ENCODE results near the gene MCAT.
"Not testable (repeated sequence)": the region's sequence is repeated elsewhere in the genome, so short reads cannot be mapped to it uniquely, and the experiment has no call there.

Gene MCAT

GRCh38 chr22:43118024-43118849, 25.0 kb downstream of the MCAT start:
- no peak for DNase-seq

GRCh38 chr22:43116932-43117331, 26.3 kb downstream of the MCAT start:
- no peak for DNase-seq

- DNase-seq, result peak; percentile 22
Observed at GRCh38 chr22:43114958-43115357, 28.2 kb downstream of the MCAT start.

GRCh38 chr22:43113526-43114251, 29.5 kb downstream of the MCAT start:
- no peak for DNase-seq

GRCh38 chr22:43110927-43111623, 32.1 kb downstream of the MCAT start:
- DNase-seq, result no peak

GRCh38 chr22:43110444-43110926, 32.7 kb downstream of the MCAT start, which contains the start of gene BIK:
Gene BIK (plus strand): TSS chr22:43110750. CDS start chr22:43124023, 13,273 bp downstream.
- DNase-seq, result peak; percentile 53

GRCh38 chr22:43109921-43110443, 33.2 kb downstream of the MCAT start:
- no peak for DNase-seq

GRCh38 chr22:43109511-43109910, 33.7 kb downstream of the MCAT start:
- DNase-seq, result no peak

GRCh38 chr22:43106302-43106701, 36.9 kb downstream of the MCAT start:
- no peak for DNase-seq

GRCh38 chr22:43104950-43105349, 38.2 kb downstream of the MCAT start:
- DNase-seq, result not testable (repeated sequence)

- not testable (repeated sequence) for DNase-seq
Observed at GRCh38 chr22:43104056-43104625, 39.1 kb downstream of the MCAT start.

GRCh38 chr22:43101306-43101705, 41.9 kb downstream of the MCAT start:
- DNase-seq, result no peak

- no peak for DNase-seq
Observed at GRCh38 chr22:43100225-43100624, 43.0 kb downstream of the MCAT start.

- DNase-seq, result no peak
Observed at GRCh38 chr22:43099095-43099494, 44.1 kb downstream of the MCAT start.

- no peak for DNase-seq
Observed at GRCh38 chr22:43098356-43098755, 44.8 kb downstream of the MCAT start.

- DNase-seq, result no peak
Observed at GRCh38 chr22:43096420-43096819, 46.8 kb downstream of the MCAT start.

- peak; percentile 54 for DNase-seq
Observed at GRCh38 chr22:43094551-43094950, 48.6 kb downstream of the MCAT start.

GRCh38 chr22:43094085-43094484, 49.1 kb downstream of the MCAT start:
- DNase-seq, result peak; percentile 64

- DNase-seq, result no peak
Observed at GRCh38 chr22:43092085-43092484, 51.1 kb downstream of the MCAT start.

- peak; percentile 77 for DNase-seq
Observed at GRCh38 chr22:43090130-43090789, 52.9 kb downstream of the MCAT start.

- DNase-seq, result peak; percentile 86
Observed at GRCh38 chr22:43088984-43089717, 54.0 kb downstream of the MCAT start, which contains the start of gene TTLL1. Gene TTLL1 (minus strand): TSS chr22:43089391. CDS start chr22:43075586, 13,805 bp downstream.
